NOMO-1 treated with DMSO at 0.1 percent for 48 hours (cell line): ENCODE results near the gene SYTL2.
"Not testable (repeated sequence)": the region's sequence is repeated elsewhere in the genome, so short reads cannot be mapped to it uniquely, and the experiment has no call there.

Experiments used
- DNase-seq: peaks from one replicate; lab custom pipeline; 2025; ENCODE audit not compliant: unreplicated experiment; lab: John Stamatoyannopoulos, UW

The SYTL2 gene

GRCh38 chr11:85698195-85698594 lies 112.7 kb downstream of the SYTL2 start:
- no peak for DNase-seq

GRCh38 chr11:85697747-85698146 lies 113.2 kb downstream of the SYTL2 start:
- peak; percentile 27 for DNase-seq

DNA sequence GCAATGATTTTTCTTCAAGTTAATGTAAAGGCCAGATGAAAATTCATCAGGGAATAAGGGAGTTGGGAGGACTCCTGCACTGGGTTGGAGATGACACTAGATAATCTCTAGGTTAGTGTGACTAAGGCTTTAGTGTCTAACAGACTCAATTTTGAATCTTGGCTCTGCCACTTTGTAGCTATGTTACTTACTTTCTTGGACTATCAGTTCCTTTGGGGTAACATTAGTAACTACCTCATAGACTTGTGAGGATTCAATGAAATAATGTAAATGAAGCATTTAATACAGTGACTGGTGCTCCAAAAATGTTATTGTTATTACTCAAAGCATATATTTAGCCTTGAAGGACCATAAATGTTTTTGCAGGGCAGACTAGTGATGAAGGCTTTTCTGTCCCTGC lies 115.4 kb downstream of the SYTL2 start:
- no peak for DNase-seq

GRCh38 chr11:85694385-85694980 lies 116.5 kb downstream of the SYTL2 start:
- no peak for DNase-seq

DNA sequence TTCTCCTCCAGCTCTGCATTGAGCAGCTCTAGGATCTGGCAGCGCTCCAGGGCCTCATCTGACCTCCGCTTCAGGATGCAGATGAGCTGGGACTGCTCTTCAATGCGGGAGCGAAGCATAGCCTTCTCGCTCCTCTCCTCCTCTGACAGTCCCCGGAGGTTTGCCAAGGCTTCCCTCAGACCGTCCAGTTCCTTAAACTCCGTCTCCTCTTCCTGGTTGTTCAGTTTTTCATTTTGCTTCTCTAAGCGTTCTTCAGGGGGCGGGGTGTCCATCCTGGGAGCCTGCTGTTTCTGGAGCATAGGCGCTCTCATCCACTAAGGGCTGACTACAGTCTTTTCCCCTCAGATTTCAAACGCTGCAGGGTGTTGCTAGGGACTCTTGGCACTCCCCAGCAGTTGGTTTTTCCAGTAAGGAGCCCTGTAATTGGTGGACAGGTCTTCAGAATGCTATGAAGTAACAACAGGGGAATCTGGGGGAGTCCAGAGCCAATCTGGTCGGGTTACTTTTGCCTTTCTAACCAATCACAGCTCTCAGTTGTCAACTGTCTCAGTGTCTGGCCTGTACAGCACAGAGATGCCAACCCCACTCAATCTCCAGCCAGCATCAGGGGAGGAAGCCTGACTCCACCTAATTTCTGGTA lies 125.0 kb downstream of the SYTL2 start, which contains the start of gene CCDC89:
Gene CCDC89 (minus strand): TSS at position 376 of the 640 bp plus-strand sequence. CDS start 65 bp downstream, at position 311.
- no peak for DNase-seq

DNA sequence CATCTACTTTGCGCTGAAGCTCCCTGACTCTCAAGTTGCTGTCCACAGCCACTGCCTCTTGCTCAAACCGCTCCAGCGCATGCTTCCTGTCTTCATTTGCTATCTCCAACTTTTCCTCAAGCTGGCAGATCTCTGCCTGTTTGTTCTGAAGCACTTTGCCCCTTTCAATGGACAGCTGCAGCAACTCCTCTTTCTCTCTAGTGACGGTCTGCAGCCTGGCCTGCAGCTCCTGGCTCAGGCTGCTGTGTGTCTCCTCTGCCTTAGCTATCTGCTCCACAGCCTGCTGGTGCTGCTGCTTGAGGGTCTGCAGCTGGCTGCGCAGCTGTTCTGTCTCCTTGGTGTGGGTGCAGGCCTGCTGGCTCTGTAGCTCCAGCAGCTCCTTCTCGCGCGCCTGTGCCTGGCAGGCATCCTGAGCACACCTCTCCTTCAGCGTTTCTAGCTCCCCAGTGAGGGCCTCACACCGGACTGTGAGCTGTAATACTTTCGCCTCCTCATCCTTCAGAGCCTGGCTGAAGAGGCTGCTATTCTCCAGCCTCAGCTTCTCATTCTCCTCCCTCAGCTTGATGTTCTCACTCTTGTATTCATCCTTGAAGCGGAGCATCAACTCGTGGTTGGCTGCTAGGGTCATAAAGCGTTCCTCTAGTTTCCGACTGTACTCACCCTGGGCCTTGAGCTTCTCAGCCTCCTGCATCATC lies 125.7 kb downstream of the SYTL2 start:
- DNase-seq: no peak

GRCh38 chr11:85682330-85683305 lies 128.3 kb downstream of the SYTL2 start:
- no peak for DNase-seq

- DNase-seq: no peak
Measured at GRCh38 chr11:85680897-85681296, 130.0 kb downstream of the SYTL2 start.

DNA sequence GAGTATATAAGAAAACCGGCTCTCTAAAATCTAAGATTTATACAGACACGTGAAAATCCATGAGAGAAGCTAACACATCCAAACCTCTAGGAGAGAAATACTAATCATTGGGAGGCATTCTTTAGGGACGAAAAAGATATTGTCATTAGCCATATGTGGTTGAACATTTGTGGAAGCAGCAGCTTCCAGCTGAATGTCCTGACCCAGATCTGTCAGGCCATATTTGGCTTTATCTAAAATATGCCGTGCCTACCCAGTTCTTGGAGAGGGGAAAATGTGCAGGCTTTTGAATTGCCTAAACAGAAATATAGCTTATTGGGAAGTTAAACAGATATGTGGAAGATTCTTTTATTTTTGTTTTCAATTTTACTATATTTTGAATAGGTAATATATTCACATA lies 131.4 kb downstream of the SYTL2 start:
- no peak for DNase-seq

DNA sequence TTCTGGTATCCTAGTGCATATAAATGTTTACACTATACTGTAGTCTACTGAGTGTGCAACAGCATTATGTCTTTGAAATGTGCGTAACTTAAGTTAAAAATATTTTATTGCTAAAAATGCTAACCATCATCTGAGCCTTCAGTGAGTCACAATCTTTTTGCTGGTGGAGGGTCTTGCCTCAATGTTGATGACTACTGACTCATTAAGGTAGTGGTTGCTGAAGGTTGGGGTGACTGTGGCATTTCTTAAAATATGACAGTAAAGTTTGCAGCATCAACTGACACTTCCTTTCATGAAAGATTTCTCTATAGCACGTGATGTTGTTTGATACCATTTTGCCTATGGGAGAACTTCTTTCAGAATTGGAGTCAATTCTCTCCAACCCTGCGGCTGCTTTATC lies 137.5 kb downstream of the SYTL2 start:
- DNase-seq: no peak

GRCh38 chr11:85672105-85672902 lies 138.6 kb downstream of the SYTL2 start:
- no peak for DNase-seq

DNA sequence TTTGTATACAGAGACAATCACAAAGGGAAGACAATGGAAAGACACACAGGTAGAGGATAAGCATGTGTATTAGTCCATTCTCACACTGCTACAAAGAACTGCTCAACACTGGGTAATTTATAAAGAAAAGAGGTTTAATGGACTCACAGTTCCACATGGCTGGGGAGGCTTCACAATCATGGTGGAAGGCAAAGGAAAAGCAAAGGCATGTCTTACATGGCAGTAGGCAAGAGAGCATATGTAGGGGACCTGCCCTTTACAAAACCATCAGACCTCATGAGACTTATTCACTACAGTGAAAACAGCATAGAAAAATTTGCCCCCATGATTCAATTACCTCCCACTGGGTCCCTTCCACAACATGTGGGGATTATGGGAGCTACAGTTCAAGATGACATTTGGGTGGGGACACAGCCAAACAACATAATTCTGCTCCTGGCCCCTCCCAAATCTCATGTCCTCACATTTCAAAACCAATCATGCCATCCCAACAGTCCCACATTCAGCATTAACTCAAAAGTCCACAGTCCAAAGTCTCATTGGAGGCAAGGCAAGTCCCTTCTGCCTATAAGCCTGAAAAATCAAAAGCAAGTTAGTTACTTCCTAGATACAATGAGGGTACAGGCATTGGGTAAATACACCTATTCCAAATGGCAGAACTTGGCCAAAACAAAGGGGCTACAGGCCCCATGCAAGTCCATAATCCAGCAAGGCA lies 139.8 kb downstream of the SYTL2 start:
- DNase-seq: not testable (repeated sequence)

DNA sequence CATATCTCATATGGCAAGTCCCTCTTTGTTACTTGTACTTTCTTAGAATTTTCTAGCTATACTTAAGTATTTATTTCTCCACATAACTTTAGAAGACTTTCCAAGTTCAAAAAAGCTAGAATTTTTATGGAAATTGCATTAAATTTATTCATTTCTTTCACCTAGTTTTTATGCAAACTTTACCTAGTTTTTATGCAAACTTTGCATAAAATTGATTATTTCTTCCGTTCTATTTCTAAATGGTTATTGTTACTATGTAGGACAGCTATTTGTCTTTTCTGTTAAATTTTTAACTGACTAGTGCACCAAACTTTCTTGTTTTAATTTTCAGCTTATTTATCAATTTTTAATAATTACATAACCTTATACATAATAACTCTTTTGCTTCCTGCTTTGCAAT lies 142.8 kb downstream of the SYTL2 start:
- no peak for DNase-seq

- no peak for DNase-seq
Measured at GRCh38 chr11:85666687-85667086, 144.3 kb downstream of the SYTL2 start.

DNA sequence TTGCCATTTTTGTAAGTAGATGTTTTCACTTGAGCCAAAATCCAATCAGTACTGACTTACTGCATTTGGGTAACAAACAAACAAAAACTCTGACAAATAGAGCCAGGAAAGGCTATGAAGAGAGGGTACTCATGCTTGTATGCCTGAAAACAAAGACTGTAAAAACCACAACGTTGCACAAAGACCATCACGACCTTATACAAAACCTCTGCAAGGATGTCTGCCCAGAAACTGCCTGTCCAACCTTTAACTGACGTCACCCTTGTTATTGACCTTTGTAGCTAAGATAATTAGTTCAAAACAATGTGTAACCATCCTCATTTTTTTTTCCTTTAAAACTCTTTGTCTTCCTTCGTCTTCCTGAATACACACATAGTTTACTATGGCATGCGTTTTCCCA lies 145.2 kb downstream of the SYTL2 start:
- DNase-seq: no peak

- DNase-seq: peak; percentile 92
Measured at GRCh38 chr11:85664615-85665481, 146.1 kb downstream of the SYTL2 start, which contains the start of gene CREBZF. TSS of gene CREBZF (minus strand) at chr11:85665129. CDS start at chr11:85664875, 254 bp downstream.

- peak; percentile 76 for DNase-seq
Measured at GRCh38 chr11:85663753-85664614, 147.0 kb downstream of the SYTL2 start.
